GM12873 (cell line): Measurements from ENCODE around the gene CDK15.

ENCODE experiments used
- TF ChIP-seq, protein P1 (sequence below): IDR thresholded peaks from 2 replicates; pipeline ENCODE4 v1.5.1; 2012; ENCODE audit warnings: low read depth, mild to moderate bottlenecking, moderate library complexity, low read length, control low read depth; ENCODE audit not compliant: insufficient read depth; ENCODE audit errors: missing control alignments

Gene CDK15

DNA sequence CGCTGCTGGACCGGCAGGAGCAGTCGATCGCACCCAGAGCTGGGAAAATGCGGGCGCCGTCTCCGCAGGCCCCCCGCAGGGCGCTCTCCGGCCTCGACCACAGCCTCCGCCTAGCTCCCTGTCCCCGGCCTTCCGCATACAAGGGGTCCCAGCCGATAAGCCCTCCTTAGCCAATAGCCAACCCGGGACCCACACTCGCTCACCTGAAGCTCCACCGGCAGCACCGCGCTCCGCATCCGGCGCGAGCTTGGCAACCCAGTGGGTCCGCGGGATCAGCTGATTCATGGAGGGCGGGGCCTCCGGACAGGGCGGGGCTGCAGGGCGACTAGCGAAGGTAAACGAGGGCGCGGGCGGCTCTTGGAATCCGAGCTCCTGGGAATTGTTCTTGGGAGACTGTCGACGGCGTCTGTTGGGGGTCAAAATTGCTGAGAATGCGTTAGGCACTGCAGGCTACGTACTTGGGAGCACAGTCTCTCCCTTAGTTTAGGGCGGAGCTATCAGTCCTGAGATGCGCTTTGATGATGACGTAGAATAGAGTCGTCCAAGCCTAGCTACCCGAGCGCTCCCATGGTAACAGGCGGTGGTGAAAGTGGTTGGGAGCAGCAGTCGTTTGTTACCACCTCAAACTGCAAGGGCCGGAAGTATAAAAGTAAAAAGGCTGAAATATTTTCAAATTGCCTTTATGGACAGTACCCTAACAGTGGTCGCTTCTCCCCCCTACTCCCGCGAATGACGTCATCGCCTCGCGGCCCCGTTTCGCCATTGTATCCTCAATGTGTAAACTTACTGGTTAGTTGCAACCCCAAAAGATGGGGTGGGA lies 25.5 kb upstream of the CDK15 start, which contains the start of gene ALS2:
TSS of gene ALS2 (minus strand) at position 260 of the 820 bp plus-strand sequence. CDS start 12,048 bp downstream, outside the sequence.
- TF ChIP-seq, protein P1, sequence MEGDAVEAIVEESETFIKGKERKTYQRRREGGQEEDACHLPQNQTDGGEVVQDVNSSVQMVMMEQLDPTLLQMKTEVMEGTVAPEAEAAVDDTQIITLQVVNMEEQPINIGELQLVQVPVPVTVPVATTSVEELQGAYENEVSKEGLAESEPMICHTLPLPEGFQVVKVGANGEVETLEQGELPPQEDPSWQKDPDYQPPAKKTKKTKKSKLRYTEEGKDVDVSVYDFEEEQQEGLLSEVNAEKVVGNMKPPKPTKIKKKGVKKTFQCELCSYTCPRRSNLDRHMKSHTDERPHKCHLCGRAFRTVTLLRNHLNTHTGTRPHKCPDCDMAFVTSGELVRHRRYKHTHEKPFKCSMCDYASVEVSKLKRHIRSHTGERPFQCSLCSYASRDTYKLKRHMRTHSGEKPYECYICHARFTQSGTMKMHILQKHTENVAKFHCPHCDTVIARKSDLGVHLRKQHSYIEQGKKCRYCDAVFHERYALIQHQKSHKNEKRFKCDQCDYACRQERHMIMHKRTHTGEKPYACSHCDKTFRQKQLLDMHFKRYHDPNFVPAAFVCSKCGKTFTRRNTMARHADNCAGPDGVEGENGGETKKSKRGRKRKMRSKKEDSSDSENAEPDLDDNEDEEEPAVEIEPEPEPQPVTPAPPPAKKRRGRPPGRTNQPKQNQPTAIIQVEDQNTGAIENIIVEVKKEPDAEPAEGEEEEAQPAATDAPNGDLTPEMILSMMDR, result no peak

DNA sequence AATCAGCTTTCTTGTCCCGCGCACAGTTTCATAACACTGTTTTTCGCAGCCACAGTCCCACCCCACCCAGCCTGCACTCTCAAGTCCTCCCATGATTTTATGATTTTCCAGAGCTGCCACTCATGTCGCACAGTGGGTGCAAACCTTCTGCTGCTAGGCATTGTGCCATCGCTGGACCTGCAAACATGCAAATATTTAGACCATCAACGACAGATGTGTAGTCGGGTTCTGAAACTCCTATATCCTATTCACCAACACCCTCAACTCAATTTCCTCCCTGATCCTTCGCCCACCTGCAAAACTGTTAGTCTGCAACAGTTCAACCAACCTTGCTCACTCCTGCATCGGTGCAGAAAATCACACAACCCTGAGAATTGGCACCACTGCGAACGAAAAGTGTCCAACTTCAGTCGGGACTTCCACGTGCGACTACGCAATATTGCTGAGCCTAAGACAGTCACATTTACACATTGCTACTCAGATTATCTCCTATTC lies 24.7 kb upstream of the CDK15 start:
- TF ChIP-seq, protein P1, result no peak

DNA sequence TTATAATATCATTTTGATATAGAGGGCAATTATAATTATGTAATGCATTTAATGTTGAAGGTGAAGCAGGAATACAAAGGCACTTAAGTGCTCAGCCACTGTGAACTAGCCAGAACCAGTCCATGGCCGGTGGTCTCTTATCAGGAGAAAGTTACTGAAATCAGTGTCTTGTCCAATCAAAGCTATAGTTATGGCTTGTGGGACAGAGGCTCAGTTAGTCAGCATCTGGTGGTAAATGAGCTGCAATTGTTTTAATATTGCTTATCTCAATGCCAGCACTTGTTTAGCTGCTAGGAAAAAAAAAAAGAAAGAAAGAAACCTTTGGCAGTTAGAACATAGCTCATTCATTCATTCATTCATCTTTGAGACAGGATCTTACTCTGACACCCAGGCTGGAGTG lies 21.8 kb upstream of the CDK15 start:
- TF ChIP-seq, protein P1, result no peak

DNA sequence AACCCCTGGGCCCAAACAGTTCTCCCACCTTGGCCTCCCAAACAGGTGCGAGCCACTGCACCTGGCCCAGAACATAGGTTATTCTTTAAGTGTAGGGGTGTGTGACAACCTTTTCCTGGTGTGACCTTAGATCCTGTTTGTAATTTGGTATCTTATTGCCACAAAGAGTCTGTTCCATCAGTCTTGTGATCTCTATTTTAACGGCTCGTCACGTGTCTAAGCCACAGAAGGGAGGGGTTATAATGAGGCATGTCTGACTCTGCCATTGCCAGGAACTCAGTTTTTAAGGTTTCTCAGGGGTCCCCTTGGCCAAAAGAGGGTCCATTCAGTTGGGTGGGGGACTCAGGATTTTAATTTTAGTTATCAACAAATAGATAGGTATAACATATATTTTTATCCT lies 21.2 kb upstream of the CDK15 start:
- TF ChIP-seq, protein P1, result no peak

DNA sequence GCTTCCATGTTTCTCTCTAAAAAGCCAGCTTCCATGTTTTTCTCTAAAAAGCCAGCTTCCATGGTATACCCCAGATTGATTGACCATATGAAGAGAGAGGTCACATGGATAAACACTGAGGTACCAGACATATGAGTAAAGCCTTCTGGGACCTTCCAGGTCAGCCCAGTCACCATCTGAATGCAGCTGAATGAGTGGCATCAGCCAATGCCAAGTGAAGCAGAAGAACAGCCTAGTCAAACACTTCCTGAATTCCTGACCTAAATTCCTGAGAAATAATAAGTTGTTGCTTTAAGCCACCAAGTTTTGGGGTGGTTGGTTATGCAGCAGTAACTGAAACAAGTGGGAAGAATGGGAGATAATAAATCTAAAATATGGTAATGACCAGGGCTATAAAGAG lies 19.9 kb upstream of the CDK15 start:
- TF ChIP-seq, protein P1, result no peak

DNA sequence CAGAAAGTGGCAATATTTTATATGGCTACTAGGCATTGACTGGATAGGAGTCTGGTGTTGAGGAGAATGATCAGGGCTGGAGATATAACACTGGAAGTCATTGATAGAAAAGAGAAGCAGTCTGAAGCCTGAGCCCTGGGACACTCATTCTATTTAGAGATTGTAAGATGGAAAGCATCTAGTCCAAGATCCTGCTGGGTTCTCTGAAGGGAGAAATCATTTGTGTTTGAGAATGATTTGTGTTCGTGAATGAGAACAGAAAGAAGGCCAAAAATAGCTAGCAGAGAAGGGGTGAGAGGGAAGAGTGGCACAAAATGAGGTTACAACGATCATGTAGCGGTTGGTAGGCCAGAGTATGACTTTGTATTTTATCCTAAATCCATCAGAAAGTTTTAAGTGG lies 18.0 kb upstream of the CDK15 start:
- TF ChIP-seq, protein P1, result no peak

DNA sequence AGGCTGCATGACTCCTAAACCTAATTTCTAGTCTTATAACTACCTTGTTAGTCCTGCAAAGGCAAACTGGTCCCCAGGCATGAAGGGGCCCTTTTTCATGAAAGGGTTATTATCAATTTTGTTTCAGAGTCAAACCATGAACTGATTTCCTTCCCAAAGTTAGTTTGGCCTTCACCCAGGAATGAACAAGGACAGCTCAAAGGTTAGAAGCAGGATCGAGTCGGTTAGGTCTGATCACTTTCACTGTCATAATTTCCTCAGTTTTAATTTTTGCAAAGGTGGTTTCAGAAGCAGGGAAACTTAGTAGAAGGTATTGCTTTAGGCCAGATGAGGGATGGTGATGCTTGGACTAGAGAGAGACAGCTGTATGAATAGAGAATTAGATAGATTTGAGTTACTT lies 16.9 kb upstream of the CDK15 start:
- TF ChIP-seq, protein P1, result no peak
